HepG2 (cell line): ENCODE measurements around the gene P4HA1. TPM values are rescaled to one million over a fixed set of nuclear protein-coding genes. Genes with fewer than 3 reads are reported as not detected.
"Not testable (repeated sequence)": the region's sequence is repeated elsewhere in the genome, so short reads cannot be mapped to it uniquely, and the experiment has no call there.

Experiments used
- ATAC-seq: fragments of 200-7000 bp; cut with Tn5 transposase; 3 replicates; pipeline ENCODE4 v1.9.1; 2020; ENCODE audit warnings: mild to moderate bottlenecking, moderate library complexity
- BruUV-seq: library from RNA; stranded (reverse); fragments of 400-500 nt; replicated peaks from 2 replicates; lab custom pipeline; 2021; lab: Mats Ljungman, UMichigan
- CTCF ChIA-PET: fragments of 300-600 bp; formaldehyde crosslinking; extraction: SDS; loops from one replicate; lab custom pipeline; 2021; ENCODE audit warnings: low total read pairs, inconsistent platforms, low intra/inter-chr PET ratio; lab: Yijun Ruan, JAX
- POLR2A ChIA-PET: fragments of 350-600 bp; sonication (Branson Sonifier 250); formaldehyde crosslinking; loops from one replicate; lab custom pipeline; 2020; ENCODE audit warnings: antibody characterized with exemption, inconsistent platforms; lab: Yijun Ruan, JAX
- DNase-seq: peaks from one replicate; pipeline ENCODE4 v3.0.0-alpha.2; 2015; ENCODE audit warnings: low spot score
- FAIRE-seq: peaks from 3 replicates; lab custom pipeline; 2011; peaks lifted over from hg19 to GRCh38; lab: Jason Lieb, UNC
- H2AFZ ChIP-seq: one replicate; pipeline ENCODE4 v1.6.1; 2011; ENCODE audit warnings: low read length, inconsistent platforms
- H3K27ac ChIP-seq: fragments of 300-600 bp; 3 replicates; pipeline ENCODE4 v1.8.0; 2011; ENCODE audit warnings: mixed run types, mild to moderate bottlenecking, mixed read lengths, low read length, inconsistent platforms; ENCODE audit not compliant: insufficient read depth; ENCODE audit errors: extremely low read length
- H3K27me3 ChIP-seq, 2 experiments: fragments of 200-600 bp in 1 of 2; 2 replicates in 1 of 2; 3 replicates in 1 of 2; pipeline versions ENCODE4 v1.6.0 to v1.8.0; 2011; ENCODE audit warnings: low read length in 2 of 2, mild to moderate bottlenecking in 2 of 2, moderate library complexity in 2 of 2, inconsistent platforms in 1 of 2; ENCODE audit not compliant: insufficient read depth in 2 of 2, control insufficient read depth in 1 of 2
- H3K36me3 ChIP-seq, 2 experiments: fragments of 200-600 bp in 1 of 2; replicated peaks in 1 of 2; 2 replicates in 1 of 2; 3 replicates in 1 of 2; pipeline versions ENCODE4 v1.5.1 to v1.8.0; 2011; ENCODE audit warnings: low read length in 2 of 2, inconsistent platforms in 1 of 2; ENCODE audit not compliant: insufficient read depth in 2 of 2, control insufficient read depth in 1 of 2
- H3K4me1 ChIP-seq: 2 replicates; pipeline ENCODE4 v1.5.1; 2012; ENCODE audit warnings: low read length, inconsistent platforms; ENCODE audit not compliant: insufficient read depth
- H3K4me2 ChIP-seq: 2 replicates; pipeline ENCODE4 v1.6.0; 2011; ENCODE audit warnings: low read depth, low read length, inconsistent platforms
- H3K4me3 ChIP-seq, 3 experiments: fragments of 200-600 bp in 1 of 3; sonication (generic), shearing (Covaris generic) in 1 of 3; replicated peaks in 1 of 3; 2 replicates each; pipeline ENCODE4 v1.5.1; 2011 to 2016; ENCODE audit warnings: low read length in 3 of 3, inconsistent platforms in 2 of 3, low read depth in 2 of 3, mild to moderate bottlenecking in 2 of 3, control low read depth in 1 of 3, mixed read lengths in 1 of 3; ENCODE audit not compliant: insufficient read depth in 1 of 3
- H3K79me2 ChIP-seq: one replicate; pipeline ENCODE4 v1.6.1; 2011; ENCODE audit warnings: low read length, inconsistent platforms; ENCODE audit not compliant: insufficient read depth
- H3K9ac ChIP-seq: 2 replicates; pipeline ENCODE4 v1.6.0; 2011; ENCODE audit warnings: mild to moderate bottlenecking, low read depth, low read length, inconsistent platforms; ENCODE audit not compliant: insufficient read depth
- H3K9me3 ChIP-seq: 2 replicates; pipeline ENCODE4 v1.5.1; 2012; ENCODE audit warnings: mild to moderate bottlenecking, low read length
- H4K20me1 ChIP-seq: 2 replicates; pipeline ENCODE4 v1.6.0; 2011; ENCODE audit warnings: inconsistent platforms, mild to moderate bottlenecking, low read length, moderate library complexity; ENCODE audit not compliant: insufficient read depth
- ZNF121 ChIP-seq: sonication (generic); formaldehyde crosslinking; IDR thresholded peaks from 2 replicates; pipeline ENCODE4 v1.5.0; 2020; ENCODE audit warnings: mild to moderate bottlenecking, missing genetic modification reagents
- ZNF235 ChIP-seq: sonication (generic); formaldehyde crosslinking; IDR thresholded peaks from 2 replicates; pipeline ENCODE4 v1.8.1; 2023; ENCODE audit warnings: mild to moderate bottlenecking, missing genetic modification reagents, borderline replicate concordance
- WGBS: methylation state at CpG from one replicate; pipeline ENCODE4 v1.1.6; 2017; ENCODE audit warnings: low lambda C conversion rate; 5-methylcytosine and 5-hydroxymethylcytosine counted together
- in situ Hi-C: cut with HindIII; loops from 2 replicates; pipeline ENCODE4 v1.10.0; 2017; ENCODE audit warnings: low pct_unique_long_range_greater_than_20kb; ENCODE audit not compliant: extremely low pct_ligation_motif_present
- intact Hi-C: fragments of 100-400 bp; cut with micrococcal nuclease; formaldehyde crosslinking; loops from one replicate; pipeline ENCODE4 v1.10.0; 2022; ENCODE audit not compliant: unreplicated experiment
- polyA plus RNA-seq, 8 experiments: library from polyadenylated mRNA; depleted of rRNA in 3 of 8; stranded (reverse) in 7 of 8; unstranded in 1 of 8; fragments of >200 nt; fragmentation: Illumina TruSeq in 4 of 8; extraction: Trizol in 4 of 8; gene quantifications; 2 replicates each; pipeline versions ENCODE4 v1.2.1 to v1.2.3, GENCODE V29; 2011 to 2016; ENCODE audit warnings: low read depth in 4 of 8, missing spikeins in 1 of 8, mixed read lengths in 1 of 8; ENCODE audit not compliant: insufficient read depth in 1 of 8
- total RNA-seq, 5 experiments: library from RNA; depleted of rRNA; stranded (reverse); fragments of >200 nt; fragmentation: Illumina TruSeq; extraction: Trizol; gene quantifications; 2 replicates each; pipeline ENCODE4 v1.2.3, GENCODE V29; 2016; ENCODE audit warnings: low read depth in 1 of 5

Gene P4HA1
- total and polyA plus RNA-seq, 2 of the 13 experiments (the other 11 are each of a cell fraction or from before 2014, with no cell fraction given): 63.1 to 196 TPM

GRCh38 chr10:72997099-72997498, 99.6 kb downstream of the P4HA1 start:
- CTCF ChIA-PET: no interaction called here
- H3K9ac ChIP-seq: no peak overlapping the region
- no peaks in the 10 kb centered on the region for H3K4me1 ChIP-seq
- ATAC-seq (no peak; the same call in 2 of the 3 replicates), DNase-seq (no peak), FAIRE-seq (no peak)
- no peak overlapping the region for H3K4me2 ChIP-seq
- 94% methylated on average over 2 of the region's 2 CpGs for WGBS
- no peaks in the 10 kb centered on the region for H4K20me1 ChIP-seq
- no peaks in the 10 kb centered on the region; a peak in 1 of 5 replicates for H3K36me3 ChIP-seq
- H3K27me3 ChIP-seq: no peaks in the 10 kb centered on the region
- H3K79me2 ChIP-seq: no peaks in the 10 kb centered on the region
- POLR2A ChIA-PET: no interaction called here
- H3K27ac ChIP-seq: no peak overlapping the region
- TF ChIP-seq ZNF235: no peak
- peak; percentile 67; the same call in 1 of the 2 replicates for TF ChIP-seq ZNF121 (CRISPR knock-in tag)
- in situ Hi-C loops: no loop called here
- intact Hi-C loops: no loop called here
- H2AFZ ChIP-seq: no peak overlapping the region
- no TSS peak for BruUV-seq
- no peak overlapping the region for H3K4me3 ChIP-seq
- no peaks in the 10 kb centered on the region for H3K9me3 ChIP-seq

GRCh38 chr10:72995459-72995858, 101.2 kb downstream of the P4HA1 start:
- H3K4me2 ChIP-seq, H3K27me3 ChIP-seq, H3K79me2 ChIP-seq, ATAC-seq, in situ Hi-C loops, H4K20me1 ChIP-seq, H3K4me1 ChIP-seq, POLR2A ChIA-PET, H3K27ac ChIP-seq, H3K4me3 ChIP-seq, H3K9ac ChIP-seq, BruUV-seq, DNase-seq, CTCF ChIA-PET, H3K9me3 ChIP-seq, intact Hi-C loops, H3K36me3 ChIP-seq, FAIRE-seq, H2AFZ ChIP-seq: not testable (repeated sequence)

GRCh38 chr10:72989771-72990170, 106.9 kb downstream of the P4HA1 start:
- H2AFZ ChIP-seq, H3K9ac ChIP-seq, H3K36me3 ChIP-seq, H3K4me2 ChIP-seq, in situ Hi-C loops, FAIRE-seq, H3K4me1 ChIP-seq, H3K27me3 ChIP-seq, H3K9me3 ChIP-seq, BruUV-seq, H3K4me3 ChIP-seq, DNase-seq, POLR2A ChIA-PET, H3K79me2 ChIP-seq, H4K20me1 ChIP-seq, H3K27ac ChIP-seq, intact Hi-C loops, CTCF ChIA-PET: not testable (repeated sequence)
- WGBS: 93% methylated on average over 6 of the region's 7 CpGs
- peak; percentile 42; the same call in 2 of the 3 replicates for ATAC-seq
